Measurements from ENCODE around the gene MED26. TPM values are rescaled to one million over a fixed set of nuclear protein-coding genes. Genes with fewer than 3 reads are reported as not detected.

The MED26 gene
- total and polyA plus RNA-seq, 2 experiments from 2014 or later: 6.6 to 7.8 TPM

- TF ChIP-seq EZH2phosphoT487 (IDR thresholded peaks at IDR 0.05; ENCODE audit: low read depth, severe bottlenecking, unreplicated experiment) (no peak), CTCF (IDR thresholded peaks at IDR 0.05; ENCODE audit: poor library complexity) (no peak), EZH2 (IDR thresholded peaks at IDR 0.05; ENCODE audit: borderline replicate concordance) (no peak)
- peaks cover 100% of the 10 kb centered on the region for H3K79me2 ChIP-seq
- 96% methylated on average over 5 of the region's 5 CpGs for WGBS (ENCODE audit: low lambda C conversion rate, missing lambda C conversion rate)
- H3K36me3 ChIP-seq (replicated peaks; ENCODE audit: insufficient read depth, low read depth): no peaks in the 10 kb centered on the region
- no peaks in the 10 kb centered on the region for H3K9me2 ChIP-seq (replicated peaks; ENCODE audit: insufficient read depth)
- H3K27ac ChIP-seq: no peak overlapping the region
- H2AFZ ChIP-seq: no peak overlapping the region
- no peak for DNase-seq (ENCODE audit: low spot score)
- peaks cover 100% of the 10 kb centered on the region for H4K20me1 ChIP-seq (ENCODE audit: insufficient read depth, poor library complexity, severe bottlenecking)
- H3K4me1 ChIP-seq (ENCODE audit: insufficient read depth): no peaks in the 10 kb centered on the region
- H3K4me2 ChIP-seq: no peak overlapping the region
- H3K4me3 ChIP-seq: no peak overlapping the region
- no peaks in the 10 kb centered on the region for H3K27me3 ChIP-seq
- no peaks in the 10 kb centered on the region for H3K9me3 ChIP-seq (ENCODE audit: low read depth)
Observed at GRCh38 chr19:16620018-16620417, 8.0 kb downstream of the MED26 start.

GRCh38 chr19:16619457-16619856 is 8.5 kb downstream of the MED26 start:
- Histone ChIP-seq H2AFZ (no peak overlapping the region), H3K9me3 (ENCODE audit: low read depth) (no peaks in the 10 kb centered on the region), H3K4me1 (ENCODE audit: insufficient read depth) (no peaks in the 10 kb centered on the region), H3K27me3 (no peaks in the 10 kb centered on the region), H3K4me2 (no peak overlapping the region), H3K27ac (no peak overlapping the region), H4K20me1 (ENCODE audit: insufficient read depth, poor library complexity, severe bottlenecking) (peaks cover 100% of the 10 kb centered on the region), H3K36me3 (replicated peaks; ENCODE audit: insufficient read depth, low read depth) (no peaks in the 10 kb centered on the region), H3K79me2 (peaks cover 100% of the 10 kb centered on the region), H3K9me2 (replicated peaks; ENCODE audit: insufficient read depth) (no peaks in the 10 kb centered on the region), H3K4me3 (no peak overlapping the region)
- TF ChIP-seq EZH2 (IDR thresholded peaks at IDR 0.05; ENCODE audit: borderline replicate concordance): no peak
- TF ChIP-seq CTCF (IDR thresholded peaks at IDR 0.05; ENCODE audit: poor library complexity): no peak
- no peak for TF ChIP-seq EZH2phosphoT487 (IDR thresholded peaks at IDR 0.05; ENCODE audit: low read depth, severe bottlenecking, unreplicated experiment)
- WGBS (ENCODE audit: low lambda C conversion rate, missing lambda C conversion rate): 84% methylated on average over 7 of the region's 7 CpGs
- no peak for DNase-seq (ENCODE audit: low spot score)

- Histone ChIP-seq H4K20me1 (ENCODE audit: insufficient read depth, poor library complexity, severe bottlenecking) (peaks cover 100% of the 10 kb centered on the region), H3K4me3 (no peak overlapping the region), H3K4me1 (ENCODE audit: insufficient read depth) (no peaks in the 10 kb centered on the region), H3K79me2 (peaks cover 100% of the 10 kb centered on the region), H3K27ac (no peak overlapping the region), H2AFZ (no peak overlapping the region), H3K4me2 (no peak overlapping the region), H3K36me3 (replicated peaks; ENCODE audit: insufficient read depth, low read depth) (no peaks in the 10 kb centered on the region), H3K27me3 (no peaks in the 10 kb centered on the region), H3K9me3 (ENCODE audit: low read depth) (no peaks in the 10 kb centered on the region), H3K9me2 (replicated peaks; ENCODE audit: insufficient read depth) (no peaks in the 10 kb centered on the region)
- 98% methylated on average over 7 of the region's 7 CpGs for WGBS (ENCODE audit: low lambda C conversion rate, missing lambda C conversion rate)
- no peak for TF ChIP-seq EZH2phosphoT487 (IDR thresholded peaks at IDR 0.05; ENCODE audit: low read depth, severe bottlenecking, unreplicated experiment)
- TF ChIP-seq EZH2 (IDR thresholded peaks at IDR 0.05; ENCODE audit: borderline replicate concordance): no peak
- TF ChIP-seq CTCF (IDR thresholded peaks at IDR 0.05; ENCODE audit: poor library complexity): no peak
- no peak for DNase-seq (ENCODE audit: low spot score)
Observed at GRCh38 chr19:16618248-16618647, 9.8 kb downstream of the MED26 start.

- Histone ChIP-seq H3K4me3 (no peak overlapping the region), H3K27ac (no peak overlapping the region), H3K4me2 (no peak overlapping the region), H3K79me2 (peaks cover 100% of the 10 kb centered on the region), H4K20me1 (ENCODE audit: insufficient read depth, poor library complexity, severe bottlenecking) (peaks cover 97% of the 10 kb centered on the region), H2AFZ (no peak overlapping the region), H3K9me3 (ENCODE audit: low read depth) (no peaks in the 10 kb centered on the region), H3K36me3 (replicated peaks; ENCODE audit: insufficient read depth, low read depth) (no peaks in the 10 kb centered on the region), H3K9me2 (replicated peaks; ENCODE audit: insufficient read depth) (no peaks in the 10 kb centered on the region), H3K4me1 (ENCODE audit: insufficient read depth) (no peaks in the 10 kb centered on the region), H3K27me3 (no peaks in the 10 kb centered on the region)
- 63% methylated on average over 1 of the region's 1 CpG for WGBS (ENCODE audit: low lambda C conversion rate, missing lambda C conversion rate)
- no peak for TF ChIP-seq CTCF (IDR thresholded peaks at IDR 0.05; ENCODE audit: poor library complexity)
- no peak for TF ChIP-seq EZH2 (IDR thresholded peaks at IDR 0.05; ENCODE audit: borderline replicate concordance)
- no peak for TF ChIP-seq EZH2phosphoT487 (IDR thresholded peaks at IDR 0.05; ENCODE audit: low read depth, severe bottlenecking, unreplicated experiment)
- no peak for DNase-seq (ENCODE audit: low spot score)
Observed at GRCh38 chr19:16615808-16616207, 12.2 kb downstream of the MED26 start.

Data from hepatocyte (in vitro differentiated cells).